IMR-90 (cell line): Measurements from ENCODE around the gene CTDSPL. TPM values are rescaled to one million over a fixed set of nuclear protein-coding genes. Genes with fewer than 3 reads are reported as not detected.

Source experiments
- ATAC-seq: fragments of 200-7000 bp; cut with Tn5 transposase; 2 replicates; pipeline ENCODE4 v1.9.1; 2020; ENCODE audit warnings: low read depth, mild to moderate bottlenecking, moderate library complexity
- BruUV-seq: library from RNA; stranded (reverse); fragments of 400-500 nt; replicated peaks from 2 replicates; lab custom pipeline; 2021; lab: Mats Ljungman, UMichigan
- CTCF ChIA-PET: fragments of 300-600 bp; formaldehyde crosslinking; extraction: SDS; loops from one replicate; lab custom pipeline; 2021; ENCODE audit warnings: antibody characterized with exemption; lab: Yijun Ruan, JAX
- POLR2A ChIA-PET: fragments of 300-600 bp; sonication (Branson Sonifier 250); formaldehyde crosslinking; loops from one replicate; lab custom pipeline; 2022; ENCODE audit warnings: antibody characterized with exemption; ENCODE audit not compliant: unreplicated experiment; lab: Charles Lee
- DNase-seq: peaks from one replicate; pipeline ENCODE4 v3.0.0; 2013
- H2AFZ ChIP-seq: replicated peaks from 2 replicates; pipeline ENCODE3; 2013; ENCODE audit warnings: low read length, mild to moderate bottlenecking; ENCODE audit not compliant: poor library complexity
- H2AK5ac ChIP-seq: 2 replicates; pipeline ENCODE4 v1.6.1; 2013; ENCODE audit warnings: low read depth, low read length, inconsistent platforms
- H2AK9ac ChIP-seq: replicated peaks from 2 replicates; pipeline ENCODE3; 2013; ENCODE audit warnings: mild to moderate bottlenecking, low read depth, low read length, moderate library complexity; ENCODE audit not compliant: poor library complexity
- H2BK120ac ChIP-seq: 2 replicates; pipeline ENCODE4 v1.6.1; 2013; ENCODE audit warnings: low read depth, low read length, inconsistent platforms
- H2BK15ac ChIP-seq: 3 replicates; pipeline ENCODE4 v1.6.1; 2013; ENCODE audit warnings: low read depth, low read length, inconsistent platforms
- H2BK20ac ChIP-seq: 2 replicates; pipeline ENCODE4 v1.6.1; 2013; ENCODE audit warnings: low read depth, mild to moderate bottlenecking, inconsistent platforms, low read length, moderate library complexity
- H2BK5ac ChIP-seq: 2 replicates; pipeline ENCODE4 v1.6.1; 2013; ENCODE audit warnings: mild to moderate bottlenecking, low read depth, low read length, inconsistent platforms; ENCODE audit not compliant: poor library complexity, severe bottlenecking
- H3K14ac ChIP-seq: replicated peaks from 2 replicates; pipeline ENCODE4 v1.6.1; 2013; ENCODE audit warnings: low read depth, low read length, inconsistent platforms
- H3K18ac ChIP-seq: 2 replicates; pipeline ENCODE4 v1.6.1; 2013; ENCODE audit warnings: low read depth, low read length, control low read depth
- H3K23ac ChIP-seq: 2 replicates; pipeline ENCODE4 v1.6.1; 2013; ENCODE audit warnings: low read depth, low read length, inconsistent platforms
- H3K27ac ChIP-seq: 2 replicates; pipeline ENCODE4 v1.5.1; 2013; ENCODE audit warnings: mild to moderate bottlenecking, control low read depth, low read length; ENCODE audit not compliant: insufficient read depth
- H3K27me3 ChIP-seq: 2 replicates; pipeline ENCODE4 v1.6.1; 2013; ENCODE audit warnings: low read length; ENCODE audit not compliant: control insufficient read depth, insufficient read depth
- H3K36me3 ChIP-seq: 2 replicates; pipeline ENCODE4 v1.6.1; 2013; ENCODE audit warnings: low read length, mixed read lengths; ENCODE audit not compliant: control insufficient read depth, insufficient read depth
- H3K4ac ChIP-seq: 2 replicates; pipeline ENCODE4 v1.6.1; 2013; ENCODE audit warnings: low read depth, low read length, inconsistent platforms
- H3K4me1 ChIP-seq: 2 replicates; pipeline ENCODE4 v1.6.1; 2013; ENCODE audit warnings: low read length, mixed read lengths; ENCODE audit not compliant: control insufficient read depth, insufficient read depth
- H3K4me2 ChIP-seq: 2 replicates; pipeline ENCODE4 v1.6.1; 2013; ENCODE audit warnings: low read depth, mild to moderate bottlenecking, control low read depth, low read length, moderate library complexity
- H3K4me3 ChIP-seq: 2 replicates; pipeline ENCODE4 v1.5.1; 2013; ENCODE audit warnings: low read depth, mild to moderate bottlenecking, control low read depth, low read length, moderate library complexity; ENCODE audit not compliant: insufficient read depth
- H3K56ac ChIP-seq: 2 replicates; pipeline ENCODE4 v1.6.1; 2013; ENCODE audit warnings: low read length, inconsistent platforms; ENCODE audit not compliant: insufficient read depth; ENCODE audit errors: extremely low read depth
- H3K79me1 ChIP-seq, 2 experiments: 2 replicates each; pipeline ENCODE4 v1.6.1; 2013; ENCODE audit warnings: low read length in 2 of 2, inconsistent platforms in 1 of 2, low read depth in 1 of 2
- H3K9ac ChIP-seq: 2 replicates; pipeline ENCODE4 v1.6.1; 2013; ENCODE audit warnings: low read depth, low read length, control low read depth
- H3K9me1 ChIP-seq: 2 replicates; pipeline ENCODE4 v1.6.1; 2013; ENCODE audit warnings: low read length, inconsistent platforms; ENCODE audit not compliant: insufficient read depth
- H3K9me3 ChIP-seq: 2 replicates; pipeline ENCODE4 v1.6.1; 2013; ENCODE audit warnings: low read length; ENCODE audit not compliant: control insufficient read depth, insufficient read depth
- H4K20me1 ChIP-seq: 2 replicates; pipeline ENCODE4 v1.6.1; 2013; ENCODE audit warnings: low read length, inconsistent platforms; ENCODE audit not compliant: insufficient read depth
- H4K5ac ChIP-seq: 2 replicates; pipeline ENCODE4 v1.6.1; 2013; ENCODE audit warnings: mild to moderate bottlenecking, low read depth, low read length, control low read depth
- H4K8ac ChIP-seq, 2 experiments: 2 replicates each; pipeline ENCODE4 v1.6.1; 2013; ENCODE audit warnings: low read depth in 2 of 2, low read length in 2 of 2, control low read depth in 1 of 2, inconsistent platforms in 1 of 2
- H4K91ac ChIP-seq: 2 replicates; pipeline ENCODE4 v1.6.1; 2013; ENCODE audit warnings: low read depth, low read length, inconsistent platforms; ENCODE audit not compliant: insufficient read depth
- BHLHE40 ChIP-seq: fragments of 150-350 bp; IDR thresholded peaks from 2 replicates; pipeline ENCODE4 v1.6.1; 2016; ENCODE audit warnings: mild to moderate bottlenecking, low read depth, low read length
- CEBPB ChIP-seq: IDR thresholded peaks from 2 replicates; pipeline ENCODE4 v1.6.1; 2012; ENCODE audit warnings: low read depth, low read length, improper control_type of control experiment
- CHD1 ChIP-seq: IDR thresholded peaks from 2 replicates; pipeline ENCODE4 v1.6.1; 2012; ENCODE audit warnings: low read depth, low read length, improper control_type of control experiment
- FOS ChIP-seq: fragments of 150-350 bp; IDR thresholded peaks from 2 replicates; pipeline ENCODE4 v1.6.1; 2016; ENCODE audit warnings: low read depth, low read length
- MAFK ChIP-seq: IDR thresholded peaks from 2 replicates; pipeline ENCODE4 v1.6.1; 2012; ENCODE audit warnings: low read depth, low read length, improper control_type of control experiment
- MAZ ChIP-seq: IDR thresholded peaks from 2 replicates; pipeline ENCODE4 v1.6.1; 2012; ENCODE audit warnings: low read depth, mild to moderate bottlenecking, low read length, improper control_type of control experiment, moderate library complexity, borderline replicate concordance
- NFE2L2 ChIP-seq: fragments of 150-350 bp; IDR thresholded peaks from 2 replicates; pipeline ENCODE4 v1.6.1; 2016; ENCODE audit warnings: low read depth, mild to moderate bottlenecking, low read length
- POLR2A ChIP-seq: IDR thresholded peaks from 2 replicates; pipeline ENCODE4 v1.6.1; 2012; ENCODE audit warnings: mild to moderate bottlenecking, low read depth, low read length
- RAD21 ChIP-seq: IDR thresholded peaks from 2 replicates; pipeline ENCODE4 v1.6.1; 2012; ENCODE audit warnings: low read length, improper control_type of control experiment
- RCOR1 ChIP-seq: IDR thresholded peaks from 2 replicates; pipeline ENCODE4 v1.6.1; 2012; ENCODE audit warnings: mild to moderate bottlenecking, low read length, improper control_type of control experiment; ENCODE audit not compliant: insufficient replicate concordance
- WGBS, 2 experiments: methylation state at CpG; one replicate each; pipeline versions ENCODE4 v1.1.5 to v1.1.7; 2013; ENCODE audit warnings: missing lambda C conversion rate in 2 of 2; ENCODE audit not compliant: insufficient read length in 1 of 2; ENCODE audit errors: extremely low coverage in 2 of 2; 5-methylcytosine and 5-hydroxymethylcytosine counted together
- dilution Hi-C: fragments of 300-500 bp; cut with HindIII; formaldehyde crosslinking; loops from one replicate; pipeline ENCODE4 v1.14.3; 2018; ENCODE audit warnings: low sequenced_read_pairs; ENCODE audit not compliant: unreplicated experiment
- in situ Hi-C: fragments of 300-500 bp; cut with MboI; formaldehyde crosslinking; loops from 3 replicates; pipeline ENCODE4 v1.14.3; 2019; ENCODE audit warnings: low sequenced_read_pairs, inconsistent platforms, mixed read lengths
- intact Hi-C: fragments of 100-400 bp; cut with micrococcal nuclease; formaldehyde crosslinking; loops from 2 replicates; pipeline ENCODE4 v1.10.0; 2022
- polyA plus RNA-seq, 3 experiments: library from polyadenylated mRNA; depleted of rRNA; stranded (reverse); fragments of >200 nt; gene quantifications; 2 replicates each; pipeline ENCODE4 v1.2.3, GENCODE V29; 2012; ENCODE audit warnings: low replicate concordance in 1 of 3
- total RNA-seq: library from RNA; depleted of rRNA; stranded (reverse); fragments of >200 nt; gene quantifications from 2 replicates; pipeline ENCODE4 v1.2.3, GENCODE V29; 2012
- TF ChIP-seq, protein P1 (sequence below): fragments of 150-350 bp; IDR thresholded peaks from 2 replicates; pipeline ENCODE4 v1.6.1; 2017; ENCODE audit warnings: mild to moderate bottlenecking, antibody characterized with exemption, low read length, low read depth

The CTDSPL gene
- total and polyA plus RNA-seq, 2 of the 4 experiments (the other 2 are of a cell fraction) = 24.5 to 29.0 TPM

DNA sequence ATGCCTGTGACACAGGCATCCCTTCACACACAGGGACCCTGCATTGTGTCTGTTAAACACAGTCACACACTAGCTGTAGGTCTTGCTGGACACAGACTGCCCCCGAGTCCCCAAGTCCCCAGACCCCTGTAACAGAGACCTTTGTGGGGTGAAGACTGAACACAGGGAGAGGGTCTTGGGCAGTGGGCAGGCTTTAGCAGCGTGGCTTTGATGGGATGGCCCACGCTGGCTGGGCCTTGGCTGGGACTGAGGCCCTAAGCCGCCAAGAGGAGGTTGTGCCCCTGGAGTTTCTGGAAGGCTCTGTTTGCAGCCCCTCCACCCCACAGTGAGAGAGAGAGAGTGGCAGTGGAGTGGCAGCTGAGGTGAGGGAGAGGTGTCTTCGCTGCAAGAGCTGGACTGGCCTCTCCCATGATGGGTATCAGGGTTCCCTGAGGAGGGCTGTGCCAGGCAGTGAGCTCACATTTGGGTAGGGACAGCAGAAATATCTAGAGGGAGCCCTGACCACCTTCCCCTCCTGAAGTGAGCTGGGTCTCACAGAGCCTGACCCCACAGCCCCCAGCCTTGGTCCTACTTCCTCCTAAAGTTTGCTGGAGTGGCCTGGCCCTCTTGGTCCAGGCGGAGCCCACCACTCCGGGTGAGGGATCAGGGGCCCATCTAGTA lies 128.3 kb downstream of the CTDSPL start:
- Histone ChIP-seq H4K8ac (no peak overlapping the region), H3K4me2 (no peak overlapping the region), H2BK15ac (no peak overlapping the region), H2AK9ac (no peak overlapping the region), H4K91ac (no peak overlapping the region), H3K18ac (no peak overlapping the region), H3K9ac (no peak overlapping the region), H3K56ac (no peak overlapping the region), H4K5ac (no peak overlapping the region), H3K79me1 (no peaks in the 10 kb centered on the region), H3K36me3 (no peaks in the 10 kb centered on the region), H3K4ac (no peak overlapping the region), H3K14ac (no peak overlapping the region), H3K9me1 (0 out of 2 replicates have a peak, but pooled peaks cover 4% of the 10 kb centered on the region), H2BK20ac (no peak overlapping the region), H2AFZ (no peak overlapping the region), H3K27me3 (no peaks in the 10 kb centered on the region; the same call in 1 of the 2 replicates), H3K4me3 (no peak overlapping the region), H3K4me1 (peaks cover 2% of the 10 kb centered on the region), H2AK5ac (0 out of 2 replicates have a peak overlapping the region, but pooled peaks have one; percentile 37), H3K27ac (no peak overlapping the region), H2BK120ac (no peak overlapping the region), H3K9me3 (no peaks in the 10 kb centered on the region), H2BK5ac (no peak overlapping the region), H4K20me1 (no peaks in the 10 kb centered on the region), H3K23ac (no peak overlapping the region)
- in situ Hi-C loops = no loop called here
- dilution Hi-C loops = no loop called here
- TF ChIP-seq MAZ = no peak
- TF ChIP-seq CEBPB = no peak
- TF ChIP-seq RCOR1 = no peak
- no peak for TF ChIP-seq POLR2A
- no peak for TF ChIP-seq MAFK
- TF ChIP-seq, protein P1, sequence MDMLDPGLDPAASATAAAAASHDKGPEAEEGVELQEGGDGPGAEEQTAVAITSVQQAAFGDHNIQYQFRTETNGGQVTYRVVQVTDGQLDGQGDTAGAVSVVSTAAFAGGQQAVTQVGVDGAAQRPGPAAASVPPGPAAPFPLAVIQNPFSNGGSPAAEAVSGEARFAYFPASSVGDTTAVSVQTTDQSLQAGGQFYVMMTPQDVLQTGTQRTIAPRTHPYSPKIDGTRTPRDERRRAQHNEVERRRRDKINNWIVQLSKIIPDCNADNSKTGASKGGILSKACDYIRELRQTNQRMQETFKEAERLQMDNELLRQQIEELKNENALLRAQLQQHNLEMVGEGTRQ = no peak
- TF ChIP-seq CHD1 = no peak
- TF ChIP-seq NFE2L2 = no peak
- TF ChIP-seq BHLHE40 = no peak
- TF ChIP-seq FOS = no peak
- no peak for TF ChIP-seq RAD21
- ATAC-seq (no peak), DNase-seq (no peak)
- BruUV-seq = no TSS peak
- 100% methylated on average over 2 of the region's 7 CpGs; no CpG with 5 or more reads in 1 of the 2 experiments for WGBS, 2 experiments
- ChIA-PET CTCF (no interaction called here), POLR2A (no interaction called here)
- intact Hi-C loops = no loop called here
